ENCODE data around the gene NKD1. TPM values are rescaled to one million over a fixed set of nuclear protein-coding genes. Genes with fewer than 3 reads are reported as not detected.

NKD1 gene
- total RNA-seq, result under 0.01 TPM in 2 replicates

GRCh38 chr16:50548125-50548908 lies at the start of gene NKD1:
Gene NKD1 (plus strand): TSS chr16:50548396. CDS start chr16:50548554, 158 bp downstream.
- no peaks in the 10 kb centered on the region for H3K36me3 ChIP-seq (ENCODE audit: insufficient read depth, low read length)
- peak; percentile 98 for DNase-seq (ENCODE audit: insufficient read length, low spot score, missing footprints)
- no peak within 1 kb of the TSS for H3K27ac ChIP-seq (ENCODE audit: low read depth, low read length)
- H3K9me3 ChIP-seq (ENCODE audit: low read depth, low read length), result no peaks in the 10 kb centered on the region
- H3K4me2 ChIP-seq (ENCODE audit: insufficient read depth, low read length), result peak within 1 kb of the TSS; percentile 83
- H2AFZ ChIP-seq (ENCODE audit: low read length), result peak within 1 kb of the TSS; percentile 69
- H4K20me1 ChIP-seq (ENCODE audit: insufficient read depth, low read length), result no peaks in the 10 kb centered on the region
- H3K4me1 ChIP-seq (ENCODE audit: insufficient read depth, low read length), result no peaks in the 10 kb centered on the region
- no peak for TF ChIP-seq CTCF (IDR thresholded peaks at IDR 0.05; ENCODE audit: extremely low read depth, low read depth, low read length)
- H3K79me2 ChIP-seq (ENCODE audit: insufficient read depth, low read length), result no peaks in the 10 kb centered on the region
- peak within 1 kb of the TSS; percentile 64 for H3K4me3 ChIP-seq (ENCODE audit: insufficient read depth, low read length)
- peaks cover 51% of the 10 kb centered on the region for H3K27me3 ChIP-seq (ENCODE audit: insufficient read depth, low read length)

DNA sequence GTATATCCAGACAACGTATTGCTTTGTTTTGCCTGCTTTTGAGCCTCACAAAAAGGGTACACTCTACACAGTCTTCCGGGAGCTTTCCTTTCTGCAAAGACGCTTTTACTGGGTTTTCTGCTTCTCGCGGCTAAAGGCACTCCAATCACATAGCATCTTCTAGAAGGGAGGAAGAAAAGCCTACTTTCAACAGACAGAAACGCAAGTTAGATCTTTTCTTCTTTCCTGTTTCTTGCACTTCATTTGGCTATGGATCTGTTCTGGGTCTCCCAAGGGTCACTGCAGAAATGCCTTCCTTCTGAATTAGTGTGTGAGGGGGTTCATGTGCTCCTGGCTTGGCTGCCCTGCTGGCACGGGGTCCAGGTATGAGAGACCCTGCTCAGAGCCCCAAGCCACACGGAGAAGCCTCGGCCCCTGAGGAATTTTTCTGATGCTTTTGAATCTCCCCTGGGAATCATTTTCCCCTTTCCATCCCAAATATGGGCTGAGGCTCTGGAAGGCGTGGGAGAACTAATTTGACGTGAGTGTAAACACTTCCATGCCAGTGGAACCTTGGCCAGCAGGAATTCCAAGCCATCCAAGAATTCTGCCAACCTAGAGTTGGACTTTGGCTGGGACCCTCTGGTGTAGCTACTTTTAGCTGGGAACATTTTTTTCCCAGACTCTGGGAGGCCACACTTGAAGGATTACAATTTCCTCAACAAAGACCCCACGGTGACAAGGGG lies 49.6 kb upstream of the NKD1 start:
- Histone ChIP-seq H3K4me1 (ENCODE audit: insufficient read depth, low read length) (peaks cover 3% of the 10 kb centered on the region), H3K4me3 (ENCODE audit: insufficient read depth, low read length) (no peak overlapping the region), H3K79me2 (ENCODE audit: insufficient read depth, low read length) (no peaks in the 10 kb centered on the region), H3K27ac (ENCODE audit: low read depth, low read length) (no peak overlapping the region), H3K9me3 (ENCODE audit: low read depth, low read length) (no peaks in the 10 kb centered on the region), H3K4me2 (ENCODE audit: insufficient read depth, low read length) (no peak overlapping the region), H4K20me1 (ENCODE audit: insufficient read depth, low read length) (no peaks in the 10 kb centered on the region), H3K36me3 (ENCODE audit: insufficient read depth, low read length) (no peaks in the 10 kb centered on the region), H3K27me3 (ENCODE audit: insufficient read depth, low read length) (no peaks in the 10 kb centered on the region), H2AFZ (ENCODE audit: low read length) (no peak overlapping the region)
- no peak for TF ChIP-seq CTCF (IDR thresholded peaks at IDR 0.05; ENCODE audit: extremely low read depth, low read depth, low read length)
- DNase-seq (ENCODE audit: insufficient read length, low spot score, missing footprints), result no peak

DNA sequence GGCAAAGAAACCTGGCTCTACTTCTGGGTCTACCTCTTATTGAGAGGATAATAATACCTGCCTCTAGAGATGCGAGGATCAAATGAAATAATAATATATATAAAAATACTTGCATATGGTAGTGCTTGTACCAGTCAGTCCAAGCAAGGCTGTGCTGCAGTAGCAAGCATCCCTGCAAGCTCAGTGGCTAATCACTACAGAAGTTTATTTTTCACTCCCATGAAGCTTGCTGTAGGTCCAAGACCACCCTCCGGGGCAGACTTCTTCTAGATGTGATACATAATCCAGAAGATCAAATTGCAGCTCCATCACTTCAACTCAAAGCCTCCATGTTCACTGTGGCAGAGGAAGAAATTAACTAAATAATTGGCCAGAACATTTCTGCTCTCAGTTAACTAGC lies 48.9 kb upstream of the NKD1 start:
- Histone ChIP-seq H3K27ac (ENCODE audit: low read depth, low read length) (no peak overlapping the region), H2AFZ (ENCODE audit: low read length) (no peak overlapping the region), H4K20me1 (ENCODE audit: insufficient read depth, low read length) (no peaks in the 10 kb centered on the region), H3K36me3 (ENCODE audit: insufficient read depth, low read length) (no peaks in the 10 kb centered on the region), H3K79me2 (ENCODE audit: insufficient read depth, low read length) (no peaks in the 10 kb centered on the region), H3K4me3 (ENCODE audit: insufficient read depth, low read length) (no peak overlapping the region), H3K4me2 (ENCODE audit: insufficient read depth, low read length) (no peak overlapping the region), H3K27me3 (ENCODE audit: insufficient read depth, low read length) (no peaks in the 10 kb centered on the region), H3K4me1 (ENCODE audit: insufficient read depth, low read length) (peaks cover 3% of the 10 kb centered on the region), H3K9me3 (ENCODE audit: low read depth, low read length) (no peaks in the 10 kb centered on the region)
- no peak for TF ChIP-seq CTCF (IDR thresholded peaks at IDR 0.05; ENCODE audit: extremely low read depth, low read depth, low read length)
- no peak for DNase-seq (ENCODE audit: insufficient read length, low spot score, missing footprints)
